HepG2 (cell line): ENCODE measurements around the gene DUS1L. TPM values are rescaled to one million over a fixed set of nuclear protein-coding genes. Genes with fewer than 3 reads are reported as not detected.

Source experiments
- CCDC6 ChIP-seq: sonication (generic); formaldehyde crosslinking; IDR thresholded peaks from 2 replicates; pipeline ENCODE4 v1.8.1; 2022; ENCODE audit warnings: mild to moderate bottlenecking, missing genetic modification reagents, moderate library complexity
- DPF2 ChIP-seq: sonication (generic); formaldehyde crosslinking; IDR thresholded peaks from 2 replicates; pipeline ENCODE4 v1.4.0; 2020; ENCODE audit warnings: mild to moderate bottlenecking, low read depth, missing genetic modification reagents, borderline replicate concordance
- GATAD1 ChIP-seq: IDR thresholded peaks from 2 replicates; pipeline ENCODE4 v1.6.1; 2016; ENCODE audit warnings: missing genetic modification reagents, missing compliant biosample characterization
- ISL2 ChIP-seq: sonication (generic); formaldehyde crosslinking; IDR thresholded peaks from 2 replicates; pipeline ENCODE4 v1.5.0; 2020; ENCODE audit warnings: missing genetic modification reagents
- ISX ChIP-seq: sonication (generic); formaldehyde crosslinking; conservative IDR thresholded peaks from 2 replicates; pipeline ENCODE4 v1.5.0; 2020; ENCODE audit warnings: missing genetic modification reagents
- JARID2 ChIP-seq: sonication (generic); formaldehyde crosslinking; IDR thresholded peaks from 2 replicates; pipeline ENCODE4 v1.8.1; 2023; ENCODE audit warnings: missing genetic modification reagents, inconsistent platforms; ENCODE audit not compliant: insufficient replicate concordance
- KDM2A ChIP-seq: sonication (generic); formaldehyde crosslinking; IDR thresholded peaks from 2 replicates; pipeline ENCODE4 v1.4.0; 2020; ENCODE audit warnings: low read depth, missing genetic modification reagents, borderline replicate concordance
- KLF12 ChIP-seq: sonication (generic); formaldehyde crosslinking; IDR thresholded peaks from 2 replicates; pipeline ENCODE4 v1.4.0; 2020; ENCODE audit warnings: missing genetic modification reagents, borderline replicate concordance
- NFKB2 ChIP-seq: sonication (generic); formaldehyde crosslinking; IDR thresholded peaks from 2 replicates; pipeline ENCODE4 v1.4.0; 2020; ENCODE audit warnings: missing genetic modification reagents, borderline replicate concordance
- POLR2AphosphoS2 ChIP-seq: IDR thresholded peaks from 2 replicates; pipeline ENCODE4 v1.6.1; 2011; ENCODE audit warnings: low read depth, low read length, improper control_type of control experiment
- RAD51 ChIP-seq: fragments of 450-650 bp; IDR thresholded peaks from 2 replicates; pipeline ENCODE4 v1.6.1; 2016; ENCODE audit warnings: borderline replicate concordance
- RXRA ChIP-seq: sonication (generic); formaldehyde crosslinking; IDR thresholded peaks from 2 replicates; pipeline ENCODE4 v1.5.1; 2020; ENCODE audit warnings: missing genetic modification reagents
- SMARCE1 ChIP-seq: fragments of 450-650 bp; IDR thresholded peaks from 2 replicates; pipeline ENCODE4 v1.6.1; 2017; ENCODE audit warnings: borderline replicate concordance
- SNAI1 ChIP-seq: sonication (generic); formaldehyde crosslinking; IDR thresholded peaks from 2 replicates; pipeline ENCODE4 v1.5.0; 2020; ENCODE audit warnings: mild to moderate bottlenecking, missing genetic modification reagents, borderline replicate concordance
- TGIF2 ChIP-seq: IDR thresholded peaks from 2 replicates; pipeline ENCODE4 v1.6.1; 2016; ENCODE audit warnings: control low read depth, missing compliant biosample characterization
- ZFX ChIP-seq: sonication (generic); formaldehyde crosslinking; IDR thresholded peaks from 2 replicates; pipeline ENCODE4 v1.4.0; 2020; ENCODE audit warnings: mild to moderate bottlenecking, low read depth, missing genetic modification reagents, moderate library complexity
- ZNF205 ChIP-seq: IDR thresholded peaks from 2 replicates; pipeline ENCODE4 v1.6.1; 2018; ENCODE audit warnings: missing biosample characterization, missing genetic modification reagents
- ZNF235 ChIP-seq: sonication (generic); formaldehyde crosslinking; IDR thresholded peaks from 2 replicates; pipeline ENCODE4 v1.8.1; 2023; ENCODE audit warnings: mild to moderate bottlenecking, missing genetic modification reagents, borderline replicate concordance
- ZNF660 ChIP-seq: sonication (generic); formaldehyde crosslinking; IDR thresholded peaks from 2 replicates; pipeline ENCODE4 v1.5.1; 2020; ENCODE audit warnings: mild to moderate bottlenecking, low read depth, missing genetic modification reagents, borderline replicate concordance
- ZNF720 ChIP-seq: sonication (generic); formaldehyde crosslinking; IDR thresholded peaks from 2 replicates; pipeline ENCODE4 v1.4.0; 2020; ENCODE audit warnings: missing genetic modification reagents
- polyA plus RNA-seq, 8 experiments: library from polyadenylated mRNA; depleted of rRNA in 3 of 8; stranded (reverse) in 7 of 8; unstranded in 1 of 8; fragments of >200 nt; fragmentation: Illumina TruSeq in 4 of 8; extraction: Trizol in 4 of 8; gene quantifications; 2 replicates each; pipeline versions ENCODE4 v1.2.1 to v1.2.3, GENCODE V29; 2011 to 2016; ENCODE audit warnings: low read depth in 4 of 8, missing spikeins in 1 of 8, mixed read lengths in 1 of 8; ENCODE audit not compliant: insufficient read depth in 1 of 8
- total RNA-seq, 5 experiments: library from RNA; depleted of rRNA; stranded (reverse); fragments of >200 nt; fragmentation: Illumina TruSeq; extraction: Trizol; gene quantifications; 2 replicates each; pipeline ENCODE4 v1.2.3, GENCODE V29; 2016; ENCODE audit warnings: low read depth in 1 of 5
- TF ChIP-seq, protein P1 (sequence below): sonication (generic); formaldehyde crosslinking; IDR thresholded peaks from 2 replicates; pipeline ENCODE4 v1.8.1; 2023; ENCODE audit warnings: mild to moderate bottlenecking, missing genetic modification reagents
- TF ChIP-seq, protein P2 (sequence below): sonication (generic); formaldehyde crosslinking; IDR thresholded peaks from 2 replicates; pipeline ENCODE4 v1.5.0; 2020; ENCODE audit warnings: missing genetic modification reagents
- TF ChIP-seq, protein P3 (sequence below): sonication (generic); formaldehyde crosslinking; conservative IDR thresholded peaks from 2 replicates; pipeline ENCODE4 v1.4.0; 2020; ENCODE audit warnings: missing genetic modification reagents
- TF ChIP-seq, protein P4 (sequence below): sonication (generic); formaldehyde crosslinking; IDR thresholded peaks from 2 replicates; pipeline ENCODE4 v1.4.0; 2020; ENCODE audit warnings: missing genetic modification reagents

Gene DUS1L
- total and polyA plus RNA-seq, 2 of the 13 experiments (the other 11 are each of a cell fraction or from before 2014, with no cell fraction given), result 81.0 to 109 TPM

DNA sequence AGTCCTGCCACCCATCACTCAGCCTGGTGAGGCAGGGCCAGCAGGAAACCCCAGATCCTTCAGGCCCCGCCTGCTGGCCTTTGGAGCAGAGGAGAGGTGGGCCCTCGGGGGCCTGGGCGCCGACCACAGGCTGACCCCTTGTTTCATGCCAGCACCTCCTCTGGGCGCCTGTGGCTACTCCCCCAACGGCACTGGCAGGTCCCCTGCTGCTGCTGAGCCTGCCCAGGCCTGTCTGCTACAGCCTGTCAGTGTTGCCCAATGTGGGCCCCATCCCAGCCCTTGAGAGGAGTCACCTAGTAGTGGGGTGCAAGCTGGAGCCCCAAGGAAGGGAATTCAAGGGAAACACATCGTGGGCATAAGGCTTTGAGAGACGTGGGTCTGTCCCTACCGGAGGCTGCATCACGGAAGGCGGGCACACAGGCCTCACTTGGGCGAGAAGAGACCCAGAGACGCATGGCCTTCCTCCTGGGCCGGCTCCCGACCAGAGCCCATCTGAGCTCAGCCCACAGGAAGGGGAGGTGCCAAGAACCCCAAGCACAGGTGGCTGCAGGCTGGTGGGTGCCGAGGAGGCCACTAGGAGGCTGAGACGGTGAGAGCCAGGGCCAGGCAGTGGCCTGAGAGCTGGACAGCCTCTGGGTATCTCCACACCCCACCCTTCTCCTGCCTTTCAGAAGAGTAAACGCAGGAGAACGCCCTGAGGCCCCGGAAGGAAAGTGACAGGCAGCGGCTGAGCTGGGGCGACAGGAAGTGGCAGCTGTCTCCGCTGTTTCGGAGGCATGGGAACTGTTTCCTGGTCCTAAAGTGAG is 40.5 kb upstream of the DUS1L start (continued):
- TF ChIP-seq, protein P1, sequence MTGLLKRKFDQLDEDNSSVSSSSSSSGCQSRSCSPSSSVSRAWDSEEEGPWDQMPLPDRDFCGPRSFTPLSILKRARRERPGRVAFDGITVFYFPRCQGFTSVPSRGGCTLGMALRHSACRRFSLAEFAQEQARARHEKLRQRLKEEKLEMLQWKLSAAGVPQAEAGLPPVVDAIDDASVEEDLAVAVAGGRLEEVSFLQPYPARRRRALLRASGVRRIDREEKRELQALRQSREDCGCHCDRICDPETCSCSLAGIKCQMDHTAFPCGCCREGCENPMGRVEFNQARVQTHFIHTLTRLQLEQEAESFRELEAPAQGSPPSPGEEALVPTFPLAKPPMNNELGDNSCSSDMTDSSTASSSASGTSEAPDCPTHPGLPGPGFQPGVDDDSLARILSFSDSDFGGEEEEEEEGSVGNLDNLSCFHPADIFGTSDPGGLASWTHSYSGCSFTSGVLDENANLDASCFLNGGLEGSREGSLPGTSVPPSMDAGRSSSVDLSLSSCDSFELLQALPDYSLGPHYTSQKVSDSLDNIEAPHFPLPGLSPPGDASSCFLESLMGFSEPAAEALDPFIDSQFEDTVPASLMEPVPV, result peak; percentile 96
- 0 out of 2 replicates have a peak, but pooled peaks have one; percentile 32 for TF ChIP-seq ZNF235 (CRISPR knock-in tag)
- TF ChIP-seq, protein P2, sequence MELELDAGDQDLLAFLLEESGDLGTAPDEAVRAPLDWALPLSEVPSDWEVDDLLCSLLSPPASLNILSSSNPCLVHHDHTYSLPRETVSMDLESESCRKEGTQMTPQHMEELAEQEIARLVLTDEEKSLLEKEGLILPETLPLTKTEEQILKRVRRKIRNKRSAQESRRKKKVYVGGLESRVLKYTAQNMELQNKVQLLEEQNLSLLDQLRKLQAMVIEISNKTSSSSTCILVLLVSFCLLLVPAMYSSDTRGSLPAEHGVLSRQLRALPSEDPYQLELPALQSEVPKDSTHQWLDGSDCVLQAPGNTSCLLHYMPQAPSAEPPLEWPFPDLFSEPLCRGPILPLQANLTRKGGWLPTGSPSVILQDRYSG (CRISPR knock-in tag), result peak; percentile 82; the same call in 1 of the 2 replicates
- TF ChIP-seq JARID2 (CRISPR knock-in tag), result no peak
- TF ChIP-seq SMARCE1, result no peak
- TF ChIP-seq KDM2A (CRISPR knock-in tag), result peak; percentile 89
- TF ChIP-seq, protein P3, sequence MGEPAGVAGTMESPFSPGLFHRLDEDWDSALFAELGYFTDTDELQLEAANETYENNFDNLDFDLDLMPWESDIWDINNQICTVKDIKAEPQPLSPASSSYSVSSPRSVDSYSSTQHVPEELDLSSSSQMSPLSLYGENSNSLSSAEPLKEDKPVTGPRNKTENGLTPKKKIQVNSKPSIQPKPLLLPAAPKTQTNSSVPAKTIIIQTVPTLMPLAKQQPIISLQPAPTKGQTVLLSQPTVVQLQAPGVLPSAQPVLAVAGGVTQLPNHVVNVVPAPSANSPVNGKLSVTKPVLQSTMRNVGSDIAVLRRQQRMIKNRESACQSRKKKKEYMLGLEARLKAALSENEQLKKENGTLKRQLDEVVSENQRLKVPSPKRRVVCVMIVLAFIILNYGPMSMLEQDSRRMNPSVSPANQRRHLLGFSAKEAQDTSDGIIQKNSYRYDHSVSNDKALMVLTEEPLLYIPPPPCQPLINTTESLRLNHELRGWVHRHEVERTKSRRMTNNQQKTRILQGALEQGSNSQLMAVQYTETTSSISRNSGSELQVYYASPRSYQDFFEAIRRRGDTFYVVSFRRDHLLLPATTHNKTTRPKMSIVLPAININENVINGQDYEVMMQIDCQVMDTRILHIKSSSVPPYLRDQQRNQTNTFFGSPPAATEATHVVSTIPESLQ, result peak; percentile 79; the same call in 1 of the 2 replicates
- peak; percentile 83; the same call in 1 of the 2 replicates for TF ChIP-seq CCDC6
- peak; percentile 69; the same call in 1 of the 2 replicates for TF ChIP-seq ISL2 (CRISPR knock-in tag)
- TF ChIP-seq DPF2 (CRISPR knock-in tag), result no peak
- TF ChIP-seq ISX (CRISPR knock-in tag), result no peak
- no peak for TF ChIP-seq KLF12 (CRISPR knock-in tag)
- no peak for TF ChIP-seq ZNF660 (CRISPR knock-in tag)
- TF ChIP-seq NFKB2 (CRISPR knock-in tag), result peak; percentile 59; the same call in 1 of the 2 replicates
- TF ChIP-seq ZNF205, result peak; percentile 85
- TF ChIP-seq ZNF720 (CRISPR knock-in tag), result no peak
- peak; percentile 100 for TF ChIP-seq ZFX (CRISPR knock-in tag)
- TF ChIP-seq POLR2AphosphoS2, result no peak
- TF ChIP-seq GATAD1 (CRISPR knock-in tag), result peak; percentile 73
- no peak for TF ChIP-seq RAD51
- peak; percentile 87 for TF ChIP-seq TGIF2 (CRISPR knock-in tag)
- TF ChIP-seq RXRA (CRISPR knock-in tag), result no peak; the same call in none of the 2 replicates
- TF ChIP-seq SNAI1 (CRISPR knock-in tag), result peak; percentile 85; the same call in 1 of the 2 replicates
- TF ChIP-seq, protein P4, sequence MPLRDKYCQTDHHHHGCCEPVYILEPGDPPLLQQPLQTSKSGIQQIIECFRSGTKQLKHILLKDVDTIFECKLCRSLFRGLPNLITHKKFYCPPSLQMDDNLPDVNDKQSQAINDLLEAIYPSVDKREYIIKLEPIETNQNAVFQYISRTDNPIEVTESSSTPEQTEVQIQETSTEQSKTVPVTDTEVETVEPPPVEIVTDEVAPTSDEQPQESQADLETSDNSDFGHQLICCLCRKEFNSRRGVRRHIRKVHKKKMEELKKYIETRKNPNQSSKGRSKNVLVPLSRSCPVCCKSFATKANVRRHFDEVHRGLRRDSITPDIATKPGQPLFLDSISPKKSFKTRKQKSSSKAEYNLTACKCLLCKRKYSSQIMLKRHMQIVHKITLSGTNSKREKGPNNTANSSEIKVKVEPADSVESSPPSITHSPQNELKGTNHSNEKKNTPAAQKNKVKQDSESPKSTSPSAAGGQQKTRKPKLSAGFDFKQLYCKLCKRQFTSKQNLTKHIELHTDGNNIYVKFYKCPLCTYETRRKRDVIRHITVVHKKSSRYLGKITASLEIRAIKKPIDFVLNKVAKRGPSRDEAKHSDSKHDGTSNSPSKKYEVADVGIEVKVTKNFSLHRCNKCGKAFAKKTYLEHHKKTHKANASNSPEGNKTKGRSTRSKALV (CRISPR knock-in tag), result peak; percentile 93
